ENCODE data around the gene IFNA6.

Gene IFNA6

GRCh38 chr9:21314152-21314551 is 36.5 kb downstream of the IFNA6 start:
- H3K4me3 Mint-ChIP-seq = no peak overlapping the region
- no peaks in the 10 kb centered on the region for H3K27me3 Mint-ChIP-seq
- peaks cover 4% of the 10 kb centered on the region for H3K4me1 Mint-ChIP-seq (ENCODE audit: low read depth)
- no peaks in the 10 kb centered on the region for H3K9me3 Mint-ChIP-seq
- no peak overlapping the region for H3K27ac Mint-ChIP-seq
- no peaks in the 10 kb centered on the region for H3K36me3 Mint-ChIP-seq (ENCODE audit: low read depth)

GRCh38 chr9:21311889-21312288 is 38.8 kb downstream of the IFNA6 start:
- H3K36me3 Mint-ChIP-seq (ENCODE audit: low read depth) = no peaks in the 10 kb centered on the region
- no peaks in the 10 kb centered on the region for H3K4me1 Mint-ChIP-seq (ENCODE audit: low read depth)
- H3K27me3 Mint-ChIP-seq = peaks cover 12% of the 10 kb centered on the region
- no peak overlapping the region for H3K27ac Mint-ChIP-seq
- H3K4me3 Mint-ChIP-seq = no peak overlapping the region
- no peaks in the 10 kb centered on the region for H3K9me3 Mint-ChIP-seq

- Mint-ChIP-seq H3K9me3 (no peaks in the 10 kb centered on the region), H3K27me3 (peaks cover 48% of the 10 kb centered on the region), H3K36me3 (ENCODE audit: low read depth) (no peaks in the 10 kb centered on the region), H3K4me3 (no peak within 1 kb of the TSS), H3K27ac (no peak within 1 kb of the TSS), H3K4me1 (ENCODE audit: low read depth) (no peaks in the 10 kb centered on the region)
Measured at GRCh38 chr9:21305213-21305612, 45.5 kb downstream of the IFNA6 start, which contains the start of gene IFNA5. Gene IFNA5 (minus strand): TSS chr9:21305313. CDS start chr9:21305256, 57 bp downstream.
